IMR-90 (cell line): Measurements from ENCODE around the gene ARID5A. TPM values are rescaled to one million over a fixed set of nuclear protein-coding genes. Genes with fewer than 3 reads are reported as not detected.
A peak's percentile ranks its signal among the peaks of the same experiment; 100 is the strongest.

Experiments used
- ATAC-seq: fragments of 200-7000 bp; cut with Tn5 transposase; 2 replicates; pipeline ENCODE4 v1.9.1; 2020; ENCODE audit warnings: low read depth, mild to moderate bottlenecking, moderate library complexity
- BruUV-seq: library from RNA; stranded (reverse); fragments of 400-500 nt; replicated peaks from 2 replicates; lab custom pipeline; 2021; lab: Mats Ljungman, UMichigan
- CTCF ChIA-PET: fragments of 300-600 bp; formaldehyde crosslinking; extraction: SDS; loops from one replicate; lab custom pipeline; 2021; ENCODE audit warnings: antibody characterized with exemption; lab: Yijun Ruan, JAX
- POLR2A ChIA-PET: fragments of 300-600 bp; sonication (Branson Sonifier 250); formaldehyde crosslinking; loops from one replicate; lab custom pipeline; 2022; ENCODE audit warnings: antibody characterized with exemption; ENCODE audit not compliant: unreplicated experiment; lab: Charles Lee
- DNase-seq: peaks from one replicate; pipeline ENCODE4 v3.0.0; 2013
- H2AFZ ChIP-seq: replicated peaks from 2 replicates; pipeline ENCODE3; 2013; ENCODE audit warnings: low read length, mild to moderate bottlenecking; ENCODE audit not compliant: poor library complexity
- H2AK5ac ChIP-seq: 2 replicates; pipeline ENCODE4 v1.6.1; 2013; ENCODE audit warnings: low read depth, low read length, inconsistent platforms
- H2AK9ac ChIP-seq: replicated peaks from 2 replicates; pipeline ENCODE3; 2013; ENCODE audit warnings: mild to moderate bottlenecking, low read depth, low read length, moderate library complexity; ENCODE audit not compliant: poor library complexity
- H2BK120ac ChIP-seq: 2 replicates; pipeline ENCODE4 v1.6.1; 2013; ENCODE audit warnings: low read depth, low read length, inconsistent platforms
- H2BK15ac ChIP-seq: 3 replicates; pipeline ENCODE4 v1.6.1; 2013; ENCODE audit warnings: low read depth, low read length, inconsistent platforms
- H2BK20ac ChIP-seq: 2 replicates; pipeline ENCODE4 v1.6.1; 2013; ENCODE audit warnings: low read depth, mild to moderate bottlenecking, inconsistent platforms, low read length, moderate library complexity
- H2BK5ac ChIP-seq: 2 replicates; pipeline ENCODE4 v1.6.1; 2013; ENCODE audit warnings: mild to moderate bottlenecking, low read depth, low read length, inconsistent platforms; ENCODE audit not compliant: poor library complexity, severe bottlenecking
- H3K14ac ChIP-seq: replicated peaks from 2 replicates; pipeline ENCODE4 v1.6.1; 2013; ENCODE audit warnings: low read depth, low read length, inconsistent platforms
- H3K18ac ChIP-seq: 2 replicates; pipeline ENCODE4 v1.6.1; 2013; ENCODE audit warnings: low read depth, low read length, control low read depth
- H3K23ac ChIP-seq: 2 replicates; pipeline ENCODE4 v1.6.1; 2013; ENCODE audit warnings: low read depth, low read length, inconsistent platforms
- H3K27ac ChIP-seq: 2 replicates; pipeline ENCODE4 v1.5.1; 2013; ENCODE audit warnings: mild to moderate bottlenecking, control low read depth, low read length; ENCODE audit not compliant: insufficient read depth
- H3K27me3 ChIP-seq: 2 replicates; pipeline ENCODE4 v1.6.1; 2013; ENCODE audit warnings: low read length; ENCODE audit not compliant: control insufficient read depth, insufficient read depth
- H3K36me3 ChIP-seq: 2 replicates; pipeline ENCODE4 v1.6.1; 2013; ENCODE audit warnings: low read length, mixed read lengths; ENCODE audit not compliant: control insufficient read depth, insufficient read depth
- H3K4ac ChIP-seq: 2 replicates; pipeline ENCODE4 v1.6.1; 2013; ENCODE audit warnings: low read depth, low read length, inconsistent platforms
- H3K4me1 ChIP-seq: 2 replicates; pipeline ENCODE4 v1.6.1; 2013; ENCODE audit warnings: low read length, mixed read lengths; ENCODE audit not compliant: control insufficient read depth, insufficient read depth
- H3K4me2 ChIP-seq: 2 replicates; pipeline ENCODE4 v1.6.1; 2013; ENCODE audit warnings: low read depth, mild to moderate bottlenecking, control low read depth, low read length, moderate library complexity
- H3K4me3 ChIP-seq: 2 replicates; pipeline ENCODE4 v1.5.1; 2013; ENCODE audit warnings: low read depth, mild to moderate bottlenecking, control low read depth, low read length, moderate library complexity; ENCODE audit not compliant: insufficient read depth
- H3K56ac ChIP-seq: 2 replicates; pipeline ENCODE4 v1.6.1; 2013; ENCODE audit warnings: low read length, inconsistent platforms; ENCODE audit not compliant: insufficient read depth; ENCODE audit errors: extremely low read depth
- H3K79me1 ChIP-seq, 2 experiments: 2 replicates each; pipeline ENCODE4 v1.6.1; 2013; ENCODE audit warnings: low read length in 2 of 2, inconsistent platforms in 1 of 2, low read depth in 1 of 2
- H3K9ac ChIP-seq: 2 replicates; pipeline ENCODE4 v1.6.1; 2013; ENCODE audit warnings: low read depth, low read length, control low read depth
- H3K9me1 ChIP-seq: 2 replicates; pipeline ENCODE4 v1.6.1; 2013; ENCODE audit warnings: low read length, inconsistent platforms; ENCODE audit not compliant: insufficient read depth
- H3K9me3 ChIP-seq: 2 replicates; pipeline ENCODE4 v1.6.1; 2013; ENCODE audit warnings: low read length; ENCODE audit not compliant: control insufficient read depth, insufficient read depth
- H4K20me1 ChIP-seq: 2 replicates; pipeline ENCODE4 v1.6.1; 2013; ENCODE audit warnings: low read length, inconsistent platforms; ENCODE audit not compliant: insufficient read depth
- H4K5ac ChIP-seq: 2 replicates; pipeline ENCODE4 v1.6.1; 2013; ENCODE audit warnings: mild to moderate bottlenecking, low read depth, low read length, control low read depth
- H4K8ac ChIP-seq, 2 experiments: 2 replicates each; pipeline ENCODE4 v1.6.1; 2013; ENCODE audit warnings: low read depth in 2 of 2, low read length in 2 of 2, control low read depth in 1 of 2, inconsistent platforms in 1 of 2
- H4K91ac ChIP-seq: 2 replicates; pipeline ENCODE4 v1.6.1; 2013; ENCODE audit warnings: low read depth, low read length, inconsistent platforms; ENCODE audit not compliant: insufficient read depth
- BHLHE40 ChIP-seq: fragments of 150-350 bp; IDR thresholded peaks from 2 replicates; pipeline ENCODE4 v1.6.1; 2016; ENCODE audit warnings: mild to moderate bottlenecking, low read depth, low read length
- CEBPB ChIP-seq: IDR thresholded peaks from 2 replicates; pipeline ENCODE4 v1.6.1; 2012; ENCODE audit warnings: low read depth, low read length, improper control_type of control experiment
- RAD21 ChIP-seq: IDR thresholded peaks from 2 replicates; pipeline ENCODE4 v1.6.1; 2012; ENCODE audit warnings: low read length, improper control_type of control experiment
- WGBS, 2 experiments: methylation state at CpG; one replicate each; pipeline versions ENCODE4 v1.1.5 to v1.1.7; 2013; ENCODE audit warnings: missing lambda C conversion rate in 2 of 2; ENCODE audit not compliant: insufficient read length in 1 of 2; ENCODE audit errors: extremely low coverage in 2 of 2; 5-methylcytosine and 5-hydroxymethylcytosine counted together
- dilution Hi-C: fragments of 300-500 bp; cut with HindIII; formaldehyde crosslinking; loops from one replicate; pipeline ENCODE4 v1.14.3; 2018; ENCODE audit warnings: low sequenced_read_pairs; ENCODE audit not compliant: unreplicated experiment
- in situ Hi-C: fragments of 300-500 bp; cut with MboI; formaldehyde crosslinking; loops from 3 replicates; pipeline ENCODE4 v1.14.3; 2019; ENCODE audit warnings: low sequenced_read_pairs, inconsistent platforms, mixed read lengths
- intact Hi-C: fragments of 100-400 bp; cut with micrococcal nuclease; formaldehyde crosslinking; loops from 2 replicates; pipeline ENCODE4 v1.10.0; 2022
- polyA plus RNA-seq, 3 experiments: library from polyadenylated mRNA; depleted of rRNA; stranded (reverse); fragments of >200 nt; gene quantifications; 2 replicates each; pipeline ENCODE4 v1.2.3, GENCODE V29; 2012; ENCODE audit warnings: low replicate concordance in 1 of 3
- total RNA-seq: library from RNA; depleted of rRNA; stranded (reverse); fragments of >200 nt; gene quantifications from 2 replicates; pipeline ENCODE4 v1.2.3, GENCODE V29; 2012

Gene ARID5A
- total and polyA plus RNA-seq, 2 of the 4 experiments (the other 2 are of a cell fraction) = 2.3 to 6.7 TPM

DNA sequence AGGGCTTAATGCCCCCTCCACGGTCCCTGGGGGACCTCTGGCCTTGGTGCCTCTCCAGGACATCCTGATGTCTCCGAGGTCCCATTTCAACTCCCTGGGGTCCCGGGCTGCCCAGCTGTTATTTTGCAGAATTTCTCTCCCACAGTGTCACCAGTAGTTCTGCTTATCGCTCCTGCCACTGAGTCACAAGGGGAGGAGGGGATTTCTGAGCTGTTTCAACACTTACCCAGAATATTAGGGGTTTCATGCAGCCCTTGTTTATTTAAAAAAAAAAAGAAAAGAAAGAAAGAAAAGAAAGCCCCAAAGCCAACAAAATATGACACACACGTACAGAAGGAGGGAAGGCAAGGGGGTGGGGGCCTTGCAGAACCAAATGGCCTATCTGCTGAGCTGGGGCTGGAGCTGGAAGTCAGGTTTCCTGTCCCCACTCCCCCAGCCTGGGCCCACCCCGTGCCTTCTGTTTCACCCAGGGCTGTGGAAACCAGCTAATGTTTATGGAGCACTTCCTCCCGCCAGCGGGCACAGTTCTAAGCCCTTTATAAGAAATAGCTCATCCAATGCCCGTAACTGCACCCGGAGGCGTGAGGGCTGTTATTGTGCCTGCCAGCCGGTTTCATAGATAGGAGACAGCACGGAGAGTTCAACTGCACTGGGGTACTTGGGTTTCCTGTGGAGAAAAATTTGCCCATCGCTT lies 8.4 kb upstream of the ARID5A start:
- WGBS, 2 experiments = 42% methylated on average over 5 of the region's 14 CpGs; no CpG with 5 or more reads in 1 of the 2 experiments
- peak overlapping the region; percentile 25; the same call in 1 of the 2 replicates for H3K4me3 ChIP-seq

More for the DNA sequence above, 8.4 kb upstream of the ARID5A start:
- H4K8ac ChIP-seq = peak overlapping the region in 1 of 2 experiments; percentile 61; a peak in 3 of 4 replicates
- no peaks in the 10 kb centered on the region for H3K36me3 ChIP-seq
- no peaks in the 10 kb centered on the region; a peak in 1 of 4 replicates for H3K79me1 ChIP-seq
- ChIA-PET CTCF (interaction anchor here (1.0 kb wide), 1 partner anchor 16 kb away, joined by 3 read pairs; no protein-coding TSS in a partner anchor), POLR2A (no interaction called here)
- H3K23ac ChIP-seq = 0 out of 2 replicates have a peak overlapping the region, but pooled peaks have one; percentile 17
- dilution Hi-C loops (no loop called here), in situ Hi-C loops (no loop called here), intact Hi-C loops (no loop called here)
- H3K9ac ChIP-seq = peak overlapping the region; percentile 36
- peak overlapping the region; percentile 46; the same call in 1 of the 2 replicates for H3K27ac ChIP-seq
- H4K5ac ChIP-seq = peak overlapping the region; percentile 36
- H2AFZ ChIP-seq = peak overlapping the region; percentile 64
- TF ChIP-seq RAD21 (no peak), BHLHE40 (0 out of 2 replicates have a peak, but pooled peaks have one; percentile 11), CEBPB (peak; percentile 48; the same call in 1 of the 2 replicates)
- DNase-seq (peak; percentile 60), ATAC-seq (peak; percentile 5; the same call in 1 of the 2 replicates)
- peaks cover 20% of the 10 kb centered on the region for H3K27me3 ChIP-seq
- H3K56ac ChIP-seq = no peak overlapping the region
- BruUV-seq = no TSS peak
- H4K20me1 ChIP-seq = no peaks in the 10 kb centered on the region
- no peak overlapping the region for H2BK15ac ChIP-seq
- H4K91ac ChIP-seq = no peak overlapping the region; the same call in 1 of the 2 replicates
- peak overlapping the region; percentile 6 for H2AK9ac ChIP-seq
- no peaks in the 10 kb centered on the region for H3K9me3 ChIP-seq
- peaks cover 9% of the 10 kb centered on the region for H3K9me1 ChIP-seq
- no peak overlapping the region for H2BK5ac ChIP-seq
- peak overlapping the region; percentile 38; the same call in 1 of the 2 replicates for H3K18ac ChIP-seq
- no peak overlapping the region for H2BK20ac ChIP-seq
- H2BK120ac ChIP-seq = peak overlapping the region; percentile 14
- H3K4ac ChIP-seq = peak overlapping the region; percentile 43
- peak overlapping the region; percentile 90 for H3K4me2 ChIP-seq
- H2AK5ac ChIP-seq = no peak overlapping the region
- peaks cover 29% of the 10 kb centered on the region for H3K4me1 ChIP-seq
- no peak overlapping the region for H3K14ac ChIP-seq
